ENCODE measurements around the gene GCNT1.
"Not testable (repeated sequence)": the region's sequence is repeated elsewhere in the genome, so short reads cannot be mapped to it uniquely, and the experiment has no call there.

Gene GCNT1

GRCh38 chr9:76516871-76517270, 57.9 kb downstream of the GCNT1 start:
- H3K27me3 ChIP-seq = no peaks in the 10 kb centered on the region
- H4K20me1 ChIP-seq = no peaks in the 10 kb centered on the region
- peaks cover 5 to 19% (median 12%) of the 10 kb centered on the region in 11 experiments; a peak in 11 of 22 replicates for H3K9me3 ChIP-seq (replicated peaks in 1 of 11)
- H3K4me1 ChIP-seq = peaks cover 0 to 19% (median 0%) of the 10 kb centered on the region in 10 experiments; a peak in 4 of 20 replicates
- 0 out of 22 replicates have a peak, but pooled peaks cover 0 to 6% (median 0%) of the 10 kb centered on the region in 11 experiments for H3K36me3 ChIP-seq
- TF ChIP-seq Cebpa-rat (IDR thresholded peaks at IDR 0.05) = no peak
- no peak overlapping the region for H3K9ac ChIP-seq
- no peak overlapping the region for H3K4me3 ChIP-seq
- H3K4me2 ChIP-seq = peak overlapping the region in 2 of 11 experiments; percentile 8 to 30; a peak in 1 of 22 replicates
- H3K27ac ChIP-seq = no peak overlapping the region

- Histone ChIP-seq H3K9me3 (replicated peaks in 1 of 11) (peaks cover 2 to 13% (median 6%) of the 10 kb centered on the region in 11 experiments; a peak in 11 of 22 replicates), H3K27ac (no peak overlapping the region), H3K4me3 (no peak overlapping the region), H3K4me2 (no peak overlapping the region), H3K9ac (no peak overlapping the region), H3K27me3 (no peaks in the 10 kb centered on the region), H3K4me1 (peaks cover 0 to 9% (median 0%) of the 10 kb centered on the region in 10 experiments; a peak in 3 of 20 replicates), H4K20me1 (no peaks in the 10 kb centered on the region), H3K36me3 (0 out of 22 replicates have a peak, but pooled peaks cover 0 to 6% (median 0%) of the 10 kb centered on the region in 11 experiments)
- no peak for TF ChIP-seq Cebpa-rat (IDR thresholded peaks at IDR 0.05)
Measured at GRCh38 chr9:76519075-76519835, 60.3 kb downstream of the GCNT1 start.

- H3K27me3 ChIP-seq = no peaks in the 10 kb centered on the region
- H3K4me2 ChIP-seq = no peak overlapping the region
- H3K4me3 ChIP-seq = no peak overlapping the region
- no peaks in the 10 kb centered on the region for H4K20me1 ChIP-seq
- H3K9ac ChIP-seq = no peak overlapping the region
- no peak overlapping the region for H3K27ac ChIP-seq
- peaks cover 0 to 9% (median 6%) of the 10 kb centered on the region in 10 experiments; a peak in 9 of 20 replicates for H3K4me1 ChIP-seq
- H3K9me3 ChIP-seq (replicated peaks in 1 of 11) = peaks cover 0 to 13% (median 5%) of the 10 kb centered on the region in 11 experiments; a peak in 8 of 22 replicates
- 0 out of 22 replicates have a peak, but pooled peaks cover 0 to 6% (median 0%) of the 10 kb centered on the region in 11 experiments for H3K36me3 ChIP-seq
- no peak for TF ChIP-seq Cebpa-rat (IDR thresholded peaks at IDR 0.05)
Measured at GRCh38 chr9:76521244-76521681, 62.3 kb downstream of the GCNT1 start.

GRCh38 chr9:76521906-76522305, 62.9 kb downstream of the GCNT1 start:
- Histone ChIP-seq H3K4me3 (no peak overlapping the region), H3K4me1 (peaks cover 0 to 7% (median 1%) of the 10 kb centered on the region in 10 experiments; a peak in 9 of 20 replicates), H4K20me1 (no peaks in the 10 kb centered on the region), H3K36me3 (0 out of 22 replicates have a peak, but pooled peaks cover 0 to 6% (median 0%) of the 10 kb centered on the region in 11 experiments), H3K9me3 (replicated peaks in 1 of 11) (peaks cover 0 to 13% (median 5%) of the 10 kb centered on the region in 11 experiments; a peak in 8 of 22 replicates), H3K9ac (no peak overlapping the region), H3K27ac (no peak overlapping the region), H3K4me2 (no peak overlapping the region), H3K27me3 (no peaks in the 10 kb centered on the region)
- TF ChIP-seq Cebpa-rat (IDR thresholded peaks at IDR 0.05) = no peak

- H3K4me3 ChIP-seq, H3K4me2 ChIP-seq, H3K4me1 ChIP-seq: not testable (repeated sequence)
Measured at GRCh38 chr9:76523617-76524200, 64.7 kb downstream of the GCNT1 start.

GRCh38 chr9:76525196-76525595, 66.2 kb downstream of the GCNT1 start:
- Histone ChIP-seq H3K27me3 (no peaks in the 10 kb centered on the region), H3K27ac (no peak overlapping the region), H3K4me2 (peak overlapping the region in 5 of 11 experiments; percentile 6 to 41 (median 27); a peak in 4 of 22 replicates), H3K4me1 (peaks cover 0 to 14% (median 6%) of the 10 kb centered on the region in 10 experiments; a peak in 12 of 20 replicates), H3K9me3 (replicated peaks in 1 of 11) (peaks cover 9 to 43% (median 19%) of the 10 kb centered on the region in 11 experiments; a peak in 21 of 22 replicates), H3K9ac (no peak overlapping the region), H3K4me3 (no peak overlapping the region), H3K36me3 (peaks cover 0 to 8% (median 0%) of the 10 kb centered on the region in 11 experiments; a peak in 2 of 22 replicates), H4K20me1 (no peaks in the 10 kb centered on the region)
- no peak for TF ChIP-seq Cebpa-rat (IDR thresholded peaks at IDR 0.05)

More at GRCh38 chr9:76523617-76524200, 64.7 kb downstream of the GCNT1 start:
- not testable (repeated sequence) for H4K20me1 ChIP-seq, H3K36me3 ChIP-seq, H3K27me3 ChIP-seq, H3K27ac ChIP-seq, H3K9ac ChIP-seq
- H3K9me3 ChIP-seq (replicated peaks in 1 of 11) = peaks cover 7 to 30% (median 16%) of the 10 kb centered on the region in 11 experiments; a peak in 21 of 22 replicates

GRCh38 chr9:76526026-76526425, 67.0 kb downstream of the GCNT1 start:
- TF ChIP-seq Cebpa-rat (IDR thresholded peaks at IDR 0.05) = no peak
- peaks cover 0 to 20% (median 6%) of the 10 kb centered on the region in 10 experiments; a peak in 12 of 20 replicates for H3K4me1 ChIP-seq
- H3K4me3 ChIP-seq = no peak overlapping the region
- no peaks in the 10 kb centered on the region for H3K27me3 ChIP-seq
- peaks cover 9 to 43% (median 19%) of the 10 kb centered on the region in 11 experiments; a peak in 21 of 22 replicates for H3K9me3 ChIP-seq (replicated peaks in 1 of 11)
- no peak overlapping the region for H3K9ac ChIP-seq
- no peak overlapping the region for H3K27ac ChIP-seq
- H3K36me3 ChIP-seq = peaks cover 0 to 8% (median 0%) of the 10 kb centered on the region in 11 experiments; a peak in 2 of 22 replicates
- no peak overlapping the region for H3K4me2 ChIP-seq
- H4K20me1 ChIP-seq = no peaks in the 10 kb centered on the region

- Histone ChIP-seq H4K20me1 (no peaks in the 10 kb centered on the region), H3K9ac (no peak overlapping the region), H3K4me1 (peaks cover 0 to 25% (median 6%) of the 10 kb centered on the region in 10 experiments; a peak in 12 of 20 replicates), H3K4me3 (no peak overlapping the region), H3K9me3 (replicated peaks in 1 of 11) (peaks cover 9 to 42% (median 19%) of the 10 kb centered on the region in 11 experiments; a peak in 21 of 22 replicates), H3K36me3 (peaks cover 0 to 8% (median 0%) of the 10 kb centered on the region in 11 experiments; a peak in 2 of 22 replicates), H3K27me3 (no peaks in the 10 kb centered on the region), H3K4me2 (no peak overlapping the region), H3K27ac (no peak overlapping the region)
- TF ChIP-seq Cebpa-rat (IDR thresholded peaks at IDR 0.05) = no peak
Measured at GRCh38 chr9:76528056-76528455, 69.1 kb downstream of the GCNT1 start.

All from BLaER1 treated with 17β-estradiol and CSF1 and Interleukin-3, amounts not matched to agents 10 nM and 100 nM (cell line).